Stimulated activated CD8-positive, alpha-beta memory T cell treated with anti-CD3 and anti-CD28 coated beads, Interleukin-15, amount 100 ng/mL, for 24 hours (primary cell): Measurements from ENCODE around the gene CHMP5.

ENCODE experiments used
- DNase-seq: peaks from one replicate; pipeline ENCODE4 v3.0.0-alpha.2; 2020; ENCODE audit warnings: low read depth

The CHMP5 gene

GRCh38 chr9:33264473-33265177 is at the start of gene CHMP5, which contains the start of gene BAG1:
Gene CHMP5 (plus strand): TSS chr9:33265049. CDS start chr9:33265079, 30 bp downstream.
Gene BAG1 (minus strand): TSS chr9:33264708.
- DNase-seq, result peak; percentile 97

- DNase-seq, result no peak
Observed at GRCh38 chr9:33220681-33221567, 43.9 kb upstream of the CHMP5 start.

- no peak for DNase-seq
Observed at GRCh38 chr9:33221568-33221884, 43.3 kb upstream of the CHMP5 start.

GRCh38 chr9:33222031-33222430 is 42.8 kb upstream of the CHMP5 start:
- DNase-seq, result no peak

GRCh38 chr9:33223696-33224095 is 41.2 kb upstream of the CHMP5 start:
- no peak for DNase-seq

- peak; percentile 16 for DNase-seq
Observed at GRCh38 chr9:33225319-33226147, 39.3 kb upstream of the CHMP5 start.

GRCh38 chr9:33227008-33227398 is 37.8 kb upstream of the CHMP5 start:
- no peak for DNase-seq

GRCh38 chr9:33227741-33228140 is 37.1 kb upstream of the CHMP5 start:
- DNase-seq, result no peak

- no peak for DNase-seq
Observed at GRCh38 chr9:33228606-33229005, 36.2 kb upstream of the CHMP5 start.

- DNase-seq, result no peak
Observed at GRCh38 chr9:33229359-33230114, 35.3 kb upstream of the CHMP5 start.

- DNase-seq, result no peak
Observed at GRCh38 chr9:33230756-33231622, 33.9 kb upstream of the CHMP5 start.

GRCh38 chr9:33231623-33231942 is 33.3 kb upstream of the CHMP5 start:
- no peak for DNase-seq

GRCh38 chr9:33232815-33233214 is 32.0 kb upstream of the CHMP5 start:
- no peak for DNase-seq

- DNase-seq, result no peak
Observed at GRCh38 chr9:33233626-33234342, 31.1 kb upstream of the CHMP5 start.

- no peak for DNase-seq
Observed at GRCh38 chr9:33234511-33235467, 30.1 kb upstream of the CHMP5 start.

GRCh38 chr9:33236571-33236970 is 28.3 kb upstream of the CHMP5 start:
- no peak for DNase-seq

- DNase-seq, result no peak
Observed at GRCh38 chr9:33239921-33240320, 24.9 kb upstream of the CHMP5 start, which contains the start of gene SPINK4. Gene SPINK4 (plus strand): TSS chr9:33240167. CDS start chr9:33240209, 42 bp downstream.

GRCh38 chr9:33241298-33241697 is 23.6 kb upstream of the CHMP5 start:
- DNase-seq, result no peak

- no peak for DNase-seq
Observed at GRCh38 chr9:33242609-33243134, 22.2 kb upstream of the CHMP5 start.
